Measurements from ENCODE around the gene CERT1. TPM values are rescaled to one million over a fixed set of nuclear protein-coding genes. Genes with fewer than 3 reads are reported as not detected.

Gene CERT1
- polyA plus RNA-seq, 1 of the 3 experiments (the other 2 are of a cell fraction) = 4.5 TPM

DNA sequence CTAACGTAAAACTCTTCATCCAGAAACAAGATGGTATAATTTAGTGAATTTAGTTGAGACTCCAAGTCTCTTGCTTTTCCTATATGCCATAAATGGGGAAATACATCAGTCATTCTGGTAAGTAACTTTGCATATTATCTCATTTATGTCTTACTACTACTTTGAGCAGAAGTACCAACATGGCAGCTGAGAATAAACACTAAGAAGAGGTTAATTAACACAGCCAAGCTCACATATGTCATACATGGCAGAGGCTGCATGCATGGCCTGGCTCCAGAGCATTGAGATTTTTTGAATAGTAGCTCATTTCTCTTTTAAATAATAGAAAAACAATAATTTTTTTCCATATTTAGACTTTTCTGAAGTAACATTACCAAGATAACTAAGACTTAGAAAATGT, 54.3 kb downstream of the CERT1 start (continued):
- TF ChIP-seq, protein P1, sequence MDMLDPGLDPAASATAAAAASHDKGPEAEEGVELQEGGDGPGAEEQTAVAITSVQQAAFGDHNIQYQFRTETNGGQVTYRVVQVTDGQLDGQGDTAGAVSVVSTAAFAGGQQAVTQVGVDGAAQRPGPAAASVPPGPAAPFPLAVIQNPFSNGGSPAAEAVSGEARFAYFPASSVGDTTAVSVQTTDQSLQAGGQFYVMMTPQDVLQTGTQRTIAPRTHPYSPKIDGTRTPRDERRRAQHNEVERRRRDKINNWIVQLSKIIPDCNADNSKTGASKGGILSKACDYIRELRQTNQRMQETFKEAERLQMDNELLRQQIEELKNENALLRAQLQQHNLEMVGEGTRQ (IDR thresholded peaks at IDR 0.05; ENCODE audit: borderline replicate concordance, low read depth, low read length) = no peak
- TF ChIP-seq SMC3 (IDR thresholded peaks at IDR 0.05; ENCODE audit: low read depth, low read length) = no peak
- no peak for TF ChIP-seq RAD21 (IDR thresholded peaks at IDR 0.05; ENCODE audit: low read length)
- TF ChIP-seq, protein P2, sequence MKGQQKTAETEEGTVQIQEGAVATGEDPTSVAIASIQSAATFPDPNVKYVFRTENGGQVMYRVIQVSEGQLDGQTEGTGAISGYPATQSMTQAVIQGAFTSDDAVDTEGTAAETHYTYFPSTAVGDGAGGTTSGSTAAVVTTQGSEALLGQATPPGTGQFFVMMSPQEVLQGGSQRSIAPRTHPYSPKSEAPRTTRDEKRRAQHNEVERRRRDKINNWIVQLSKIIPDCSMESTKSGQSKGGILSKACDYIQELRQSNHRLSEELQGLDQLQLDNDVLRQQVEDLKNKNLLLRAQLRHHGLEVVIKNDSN (IDR thresholded peaks at IDR 0.05; ENCODE audit: borderline replicate concordance, low read depth) = no peak

DNA sequence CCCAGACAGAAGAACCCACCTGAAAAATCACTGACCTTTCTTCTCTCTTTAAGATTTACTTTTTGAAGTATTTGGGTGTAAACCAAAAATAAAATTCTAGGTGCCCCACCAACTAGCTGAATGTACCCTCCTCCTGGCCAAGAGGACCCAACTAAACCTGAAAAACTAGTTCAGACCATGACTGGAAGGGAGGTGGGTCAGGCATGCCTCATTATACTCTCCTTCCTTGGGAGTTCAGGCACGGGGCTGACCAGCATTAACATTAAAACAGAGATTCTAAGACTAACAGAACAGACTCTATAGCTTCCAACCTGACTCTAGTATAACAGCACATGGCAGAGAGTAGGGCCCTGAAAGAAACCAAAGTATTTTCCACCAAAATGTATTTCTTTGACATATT, 61.4 kb downstream of the CERT1 start:
- no peaks in the 10 kb centered on the region for H3K4me1 ChIP-seq (ENCODE audit: control insufficient read depth in 1 of 2, insufficient read depth in 2 of 2, low read depth in 1 of 2, low read length in 1 of 2)
- ChIA-PET CTCF (interaction anchor here (1.4 to 1.6 kb wide), 2 partner anchors 11 to 12 kb away, joined by 4 read pairs; no protein-coding TSS in a partner anchor), POLR2A (no interaction called here)
- DNase-seq = no peak
- TF ChIP-seq RXRA (IDR thresholded peaks at IDR 0.05; ENCODE audit: borderline replicate concordance, low read depth) = no peak
- TF ChIP-seq, protein P3, sequence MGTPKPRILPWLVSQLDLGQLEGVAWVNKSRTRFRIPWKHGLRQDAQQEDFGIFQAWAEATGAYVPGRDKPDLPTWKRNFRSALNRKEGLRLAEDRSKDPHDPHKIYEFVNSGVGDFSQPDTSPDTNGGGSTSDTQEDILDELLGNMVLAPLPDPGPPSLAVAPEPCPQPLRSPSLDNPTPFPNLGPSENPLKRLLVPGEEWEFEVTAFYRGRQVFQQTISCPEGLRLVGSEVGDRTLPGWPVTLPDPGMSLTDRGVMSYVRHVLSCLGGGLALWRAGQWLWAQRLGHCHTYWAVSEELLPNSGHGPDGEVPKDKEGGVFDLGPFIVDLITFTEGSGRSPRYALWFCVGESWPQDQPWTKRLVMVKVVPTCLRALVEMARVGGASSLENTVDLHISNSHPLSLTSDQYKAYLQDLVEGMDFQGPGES (IDR thresholded peaks at IDR 0.05; ENCODE audit: low read depth, low read length) = no peak
- TF ChIP-seq, protein P4, sequence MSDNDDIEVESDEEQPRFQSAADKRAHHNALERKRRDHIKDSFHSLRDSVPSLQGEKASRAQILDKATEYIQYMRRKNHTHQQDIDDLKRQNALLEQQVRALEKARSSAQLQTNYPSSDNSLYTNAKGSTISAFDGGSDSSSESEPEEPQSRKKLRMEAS (IDR thresholded peaks at IDR 0.05; ENCODE audit: low read depth) = no peak
- no peak for TF ChIP-seq POLR2AphosphoS5 (IDR thresholded peaks at IDR 0.05; ENCODE audit: low read depth, low read length)
- TF ChIP-seq FOSL2 (IDR thresholded peaks at IDR 0.05; ENCODE audit: borderline replicate concordance, low read depth) = no peak
- TF ChIP-seq RAD21 (IDR thresholded peaks at IDR 0.05; ENCODE audit: low read length) = no peak
- TF ChIP-seq, protein P5, sequence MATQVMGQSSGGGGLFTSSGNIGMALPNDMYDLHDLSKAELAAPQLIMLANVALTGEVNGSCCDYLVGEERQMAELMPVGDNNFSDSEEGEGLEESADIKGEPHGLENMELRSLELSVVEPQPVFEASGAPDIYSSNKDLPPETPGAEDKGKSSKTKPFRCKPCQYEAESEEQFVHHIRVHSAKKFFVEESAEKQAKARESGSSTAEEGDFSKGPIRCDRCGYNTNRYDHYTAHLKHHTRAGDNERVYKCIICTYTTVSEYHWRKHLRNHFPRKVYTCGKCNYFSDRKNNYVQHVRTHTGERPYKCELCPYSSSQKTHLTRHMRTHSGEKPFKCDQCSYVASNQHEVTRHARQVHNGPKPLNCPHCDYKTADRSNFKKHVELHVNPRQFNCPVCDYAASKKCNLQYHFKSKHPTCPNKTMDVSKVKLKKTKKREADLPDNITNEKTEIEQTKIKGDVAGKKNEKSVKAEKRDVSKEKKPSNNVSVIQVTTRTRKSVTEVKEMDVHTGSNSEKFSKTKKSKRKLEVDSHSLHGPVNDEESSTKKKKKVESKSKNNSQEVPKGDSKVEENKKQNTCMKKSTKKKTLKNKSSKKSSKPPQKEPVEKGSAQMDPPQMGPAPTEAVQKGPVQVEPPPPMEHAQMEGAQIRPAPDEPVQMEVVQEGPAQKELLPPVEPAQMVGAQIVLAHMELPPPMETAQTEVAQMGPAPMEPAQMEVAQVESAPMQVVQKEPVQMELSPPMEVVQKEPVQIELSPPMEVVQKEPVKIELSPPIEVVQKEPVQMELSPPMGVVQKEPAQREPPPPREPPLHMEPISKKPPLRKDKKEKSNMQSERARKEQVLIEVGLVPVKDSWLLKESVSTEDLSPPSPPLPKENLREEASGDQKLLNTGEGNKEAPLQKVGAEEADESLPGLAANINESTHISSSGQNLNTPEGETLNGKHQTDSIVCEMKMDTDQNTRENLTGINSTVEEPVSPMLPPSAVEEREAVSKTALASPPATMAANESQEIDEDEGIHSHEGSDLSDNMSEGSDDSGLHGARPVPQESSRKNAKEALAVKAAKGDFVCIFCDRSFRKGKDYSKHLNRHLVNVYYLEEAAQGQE (IDR thresholded peaks at IDR 0.05; ENCODE audit: low read depth, low read length) = no peak
- TF ChIP-seq MXI1 (IDR thresholded peaks at IDR 0.05; ENCODE audit: low read depth, low read length) = no peak
- no peak for TF ChIP-seq GATA2 (CRISPR knock-in tag; IDR thresholded peaks at IDR 0.05)
- no peak for TF ChIP-seq RFX5 (IDR thresholded peaks at IDR 0.05; ENCODE audit: low read length)
- no peak overlapping the region for H3K9ac ChIP-seq
- peaks cover 0 to 6% of the 10 kb centered on the region in 2 experiments for H3K36me3 ChIP-seq (replicated peaks in 1 of 2; ENCODE audit: control insufficient read depth in 1 of 2, insufficient read depth in 2 of 2, low read length in 1 of 2)
- no peaks in the 10 kb centered on the region for H3K27me3 ChIP-seq (ENCODE audit: insufficient read depth)
- H3K4me3 ChIP-seq (ENCODE audit: low read depth in 2 of 2, low read length in 1 of 2) = no peak overlapping the region
- WGBS (ENCODE audit: low lambda C conversion rate) = 80% methylated on average over 1 of the region's 1 CpG
- H3K9me2 ChIP-seq = no peaks in the 10 kb centered on the region
- no peak overlapping the region for H3K27ac ChIP-seq (ENCODE audit: low read depth in 2 of 2, low read length in 1 of 2)
- no peak overlapping the region for H2AFZ ChIP-seq (ENCODE audit: low read depth)
- H3F3A ChIP-seq (replicated peaks; ENCODE audit: insufficient read depth) = no peaks in the 10 kb centered on the region
- no peaks in the 10 kb centered on the region for H3K79me2 ChIP-seq (ENCODE audit: insufficient read depth)
- H4K20me1 ChIP-seq (ENCODE audit: insufficient read depth) = no peaks in the 10 kb centered on the region
- no peaks in the 10 kb centered on the region for H3K9me3 ChIP-seq
- H3K4me2 ChIP-seq = no peak overlapping the region

Measured in SK-N-SH (cell line).